SW 1271 (cell line): ENCODE measurements around the gene DAZAP2.
"Not testable (repeated sequence)": the region's sequence is repeated elsewhere in the genome, so short reads cannot be mapped to it uniquely, and the experiment has no call there.

Experiments
- DNase-seq, 2 experiments: peaks; one replicate each; lab custom pipeline; 2025; lab: John Stamatoyannopoulos, UW

DAZAP2 gene

DNA sequence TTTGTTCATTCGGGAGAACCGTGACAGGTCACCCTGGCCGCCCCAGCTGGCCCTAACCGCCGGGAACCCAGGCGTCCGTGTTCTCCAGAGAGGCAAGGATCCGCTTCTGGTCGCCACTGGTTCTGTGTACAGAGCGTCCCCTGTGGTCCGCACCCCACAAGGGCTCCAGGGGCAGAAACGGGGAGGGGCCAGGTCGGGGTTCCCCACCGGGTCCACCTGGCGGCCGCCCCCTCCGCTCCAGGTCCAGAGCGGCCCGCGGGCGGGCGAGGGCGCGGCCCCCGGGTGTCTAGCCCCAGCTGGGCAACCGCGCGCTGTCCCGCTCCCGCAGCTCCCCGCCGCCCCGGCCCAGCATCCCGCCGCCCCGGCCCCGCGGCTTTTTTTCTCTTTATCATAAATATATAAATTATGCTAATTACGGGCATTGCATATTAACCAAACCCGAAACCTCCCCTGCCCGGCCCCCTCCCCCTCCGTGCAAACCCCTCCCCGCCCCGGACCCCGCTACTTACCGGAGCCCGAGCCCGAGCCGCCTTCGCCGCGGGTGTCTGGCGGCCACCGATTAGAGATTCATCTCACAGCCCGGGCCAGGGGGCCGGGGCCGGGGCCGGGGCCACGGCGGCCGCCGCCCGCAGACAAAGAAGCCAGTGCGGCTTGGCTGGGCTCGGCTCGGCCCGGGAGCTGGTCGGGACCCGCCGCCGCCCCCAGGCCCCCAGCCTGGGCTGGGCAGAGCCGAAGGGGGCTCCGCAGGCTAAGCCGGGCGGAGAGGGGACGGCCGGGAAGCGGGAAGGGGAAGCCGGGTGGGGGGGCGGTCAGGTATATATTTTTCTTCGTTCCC lies 21.3 kb upstream of the DAZAP2 start:
- DNase-seq = no peak

GRCh38 chr12:51217968-51218606 lies 20.5 kb upstream of the DAZAP2 start, which contains the start of gene POU6F1:
TSS of gene POU6F1 (minus strand) at chr12:51218062. CDS start at chr12:51206836, 11,226 bp downstream.
- peak; percentile 45 to 66 for DNase-seq

DNA sequence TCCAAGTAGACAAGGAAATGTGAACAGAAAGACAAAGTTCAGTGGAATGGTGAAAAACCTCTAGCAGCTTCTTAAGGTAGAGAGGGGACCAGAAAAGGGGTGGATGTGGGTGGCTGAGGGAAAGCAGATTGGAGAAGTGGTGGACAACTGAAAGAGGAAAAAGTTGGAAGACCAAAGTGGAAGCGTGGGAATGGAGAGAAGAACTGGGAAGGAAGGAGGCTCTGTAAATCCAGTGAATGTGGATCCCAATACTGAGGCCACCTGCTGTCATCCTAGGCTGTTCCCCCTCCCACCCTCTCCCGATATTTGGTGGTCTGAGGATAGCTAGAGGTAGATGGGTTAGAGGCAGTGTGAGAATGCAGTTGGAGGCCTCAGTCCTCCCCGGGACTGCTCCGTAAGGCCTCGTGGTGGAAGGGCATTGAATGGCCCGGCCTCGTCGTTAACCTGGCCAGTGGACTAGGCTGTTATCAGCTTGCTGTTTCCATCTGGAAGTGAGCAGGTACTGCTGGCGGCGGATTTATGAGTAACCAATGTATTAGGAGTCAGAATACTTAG lies 19.9 kb upstream of the DAZAP2 start:
- DNase-seq = no peak

DNA sequence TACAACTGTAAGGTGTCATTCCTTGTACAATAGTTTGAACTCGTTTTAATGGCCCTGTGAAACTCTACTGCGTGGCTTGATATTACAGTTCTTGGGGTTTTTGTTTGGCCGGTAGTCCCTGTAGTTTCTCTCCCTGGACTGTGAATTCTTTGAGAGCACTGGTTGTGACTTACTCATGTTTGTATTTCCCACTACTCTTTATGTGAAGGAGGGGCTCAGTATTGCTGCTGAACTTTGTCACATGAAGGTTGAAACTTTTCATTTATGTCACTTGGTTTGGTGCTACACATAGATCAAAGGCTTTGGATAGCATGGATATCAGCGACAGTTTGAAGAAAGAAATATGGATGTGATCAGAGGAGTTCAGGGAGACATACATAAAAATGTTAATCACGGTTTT lies 19.3 kb upstream of the DAZAP2 start:
- DNase-seq = no peak

- DNase-seq = not testable (repeated sequence)
Measured at GRCh38 chr12:51219857-51220256, 18.8 kb upstream of the DAZAP2 start.

- no peak for DNase-seq
Measured at GRCh38 chr12:51222461-51222860, 16.2 kb upstream of the DAZAP2 start.

GRCh38 chr12:51224625-51225024 lies 14.0 kb upstream of the DAZAP2 start:
- DNase-seq = no peak

DNA sequence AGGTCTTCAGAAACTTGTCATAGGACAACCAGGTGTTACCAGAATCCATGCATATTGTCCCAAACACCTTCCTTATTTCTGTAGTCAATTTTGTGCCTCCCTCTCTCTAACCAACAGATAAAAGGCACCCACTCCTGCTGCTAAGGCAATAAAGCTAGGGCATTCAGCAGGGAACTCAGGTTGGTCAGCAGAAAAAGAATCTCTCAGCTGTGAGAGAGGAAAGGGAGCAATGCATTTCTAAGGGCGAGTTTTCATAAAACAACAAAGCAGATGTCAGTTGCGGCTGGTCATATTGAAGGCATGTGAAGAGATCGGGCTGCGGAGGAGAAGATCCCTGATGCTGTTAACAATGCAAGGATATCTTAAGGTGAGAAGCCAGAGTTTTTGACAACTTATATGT lies 13.4 kb upstream of the DAZAP2 start:
- DNase-seq = no peak

- no peak for DNase-seq
Measured at GRCh38 chr12:51225771-51226170, 12.9 kb upstream of the DAZAP2 start.

DNA sequence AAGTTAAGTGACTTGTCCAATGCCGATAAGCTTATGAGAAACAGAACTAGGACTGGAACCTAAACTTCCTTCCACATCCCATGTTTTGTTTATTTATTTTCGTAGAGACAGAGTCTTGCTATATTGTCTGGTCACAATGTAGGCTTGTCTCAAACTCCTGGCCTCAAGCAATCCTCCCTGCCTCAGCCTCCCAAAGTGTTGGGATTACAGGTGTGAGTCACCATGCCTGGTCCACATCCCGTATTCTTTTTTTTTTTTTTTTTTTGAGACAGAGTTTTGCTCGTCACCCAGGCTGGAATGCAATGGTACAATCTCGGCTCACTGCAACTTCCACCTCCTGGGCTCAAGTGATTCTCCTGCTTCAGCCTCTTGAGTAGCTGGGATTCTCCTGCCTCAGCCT lies 11.5 kb upstream of the DAZAP2 start:
- not testable (repeated sequence) for DNase-seq

DNA sequence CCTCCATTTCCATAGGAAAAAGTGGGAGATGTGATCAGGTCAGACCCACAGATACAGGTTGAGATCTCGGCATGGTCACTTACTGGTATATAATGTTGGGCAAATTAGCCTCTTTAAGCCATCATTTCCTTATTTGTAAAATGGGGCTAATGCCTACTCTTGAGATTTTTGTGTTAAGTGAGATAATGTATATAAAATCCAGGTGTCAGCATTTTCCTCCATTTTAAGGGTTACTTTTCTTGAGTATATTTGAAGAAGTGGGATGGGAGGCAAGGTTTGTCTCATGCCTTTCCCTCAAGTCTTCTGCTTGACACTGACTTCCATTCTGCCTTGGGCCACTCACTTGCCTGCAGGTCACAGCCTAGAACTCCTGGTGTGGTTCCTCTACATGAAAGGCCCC lies 10.7 kb upstream of the DAZAP2 start:
- DNase-seq = no peak

DNA sequence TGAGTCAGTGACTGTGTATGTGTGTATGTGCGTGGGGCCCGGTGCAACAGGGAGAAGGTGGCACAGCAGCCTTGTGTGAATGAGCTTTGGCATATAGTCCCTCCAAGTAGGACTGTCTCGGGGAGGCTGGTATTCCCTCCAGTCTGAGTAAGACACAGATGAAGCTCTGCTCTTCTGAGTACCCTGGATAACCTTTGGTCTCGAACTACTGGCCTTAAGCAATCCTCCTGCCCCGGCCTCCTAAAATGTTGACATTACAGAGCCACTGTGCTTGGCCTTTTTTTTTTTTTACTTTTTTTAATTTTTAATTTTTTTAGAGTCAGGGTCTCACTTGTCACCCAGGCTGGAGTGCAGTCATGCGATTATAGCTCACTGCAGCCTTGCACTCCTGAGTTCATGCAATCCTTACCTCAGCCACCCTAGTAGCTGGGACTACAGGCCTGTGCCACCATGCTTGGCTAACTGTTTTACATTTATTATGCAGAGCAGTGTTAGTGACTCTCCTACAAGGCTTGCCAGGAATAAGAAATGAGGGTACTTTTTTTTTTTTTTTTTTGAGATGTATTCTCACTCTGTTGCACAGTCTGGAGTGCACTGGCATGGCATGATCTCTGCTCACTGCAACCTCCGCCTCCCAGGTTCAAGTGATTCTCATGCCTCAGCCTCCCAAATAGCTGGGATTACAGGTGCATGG lies 9.4 kb upstream of the DAZAP2 start:
- no peak for DNase-seq

- no peak for DNase-seq
Measured at GRCh38 chr12:51232642-51233041, 6.0 kb upstream of the DAZAP2 start.

GRCh38 chr12:51234530-51234929 lies 4.1 kb upstream of the DAZAP2 start:
- no peak for DNase-seq

DNA sequence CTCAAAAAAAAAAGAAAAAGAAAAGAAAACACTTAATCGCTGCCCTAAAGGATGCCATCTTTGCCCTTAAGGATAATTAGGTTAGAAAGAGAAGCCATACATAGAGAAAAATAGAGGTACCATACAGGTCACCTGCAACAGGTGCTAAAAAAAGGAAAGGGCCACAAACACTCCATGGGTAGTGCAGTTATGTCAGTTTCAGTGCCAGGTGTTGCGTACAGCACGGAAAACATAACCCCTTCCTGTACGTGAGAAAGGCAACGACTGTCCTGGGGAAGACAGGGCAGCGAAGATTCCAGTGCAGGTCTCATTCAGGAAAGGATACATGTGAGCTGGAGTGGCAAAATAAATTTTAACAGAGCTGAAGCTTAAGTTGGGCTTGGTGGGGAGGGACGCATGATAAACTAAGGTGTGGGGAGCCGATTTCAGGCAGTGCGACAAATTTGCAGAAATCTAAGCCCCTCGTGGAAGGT lies 553 bp upstream of the DAZAP2 start:
- no peak for DNase-seq

- DNase-seq = no peak
Measured at GRCh38 chr12:51240971-51241370, 2.3 kb downstream of the DAZAP2 start.

- DNase-seq = no peak
Measured at GRCh38 chr12:51242120-51242519, 3.5 kb downstream of the DAZAP2 start.

- DNase-seq = no peak
Measured at GRCh38 chr12:51242876-51243275, 4.2 kb downstream of the DAZAP2 start.

- DNase-seq = no peak
Measured at GRCh38 chr12:51244269-51244668, 5.6 kb downstream of the DAZAP2 start.

DNA sequence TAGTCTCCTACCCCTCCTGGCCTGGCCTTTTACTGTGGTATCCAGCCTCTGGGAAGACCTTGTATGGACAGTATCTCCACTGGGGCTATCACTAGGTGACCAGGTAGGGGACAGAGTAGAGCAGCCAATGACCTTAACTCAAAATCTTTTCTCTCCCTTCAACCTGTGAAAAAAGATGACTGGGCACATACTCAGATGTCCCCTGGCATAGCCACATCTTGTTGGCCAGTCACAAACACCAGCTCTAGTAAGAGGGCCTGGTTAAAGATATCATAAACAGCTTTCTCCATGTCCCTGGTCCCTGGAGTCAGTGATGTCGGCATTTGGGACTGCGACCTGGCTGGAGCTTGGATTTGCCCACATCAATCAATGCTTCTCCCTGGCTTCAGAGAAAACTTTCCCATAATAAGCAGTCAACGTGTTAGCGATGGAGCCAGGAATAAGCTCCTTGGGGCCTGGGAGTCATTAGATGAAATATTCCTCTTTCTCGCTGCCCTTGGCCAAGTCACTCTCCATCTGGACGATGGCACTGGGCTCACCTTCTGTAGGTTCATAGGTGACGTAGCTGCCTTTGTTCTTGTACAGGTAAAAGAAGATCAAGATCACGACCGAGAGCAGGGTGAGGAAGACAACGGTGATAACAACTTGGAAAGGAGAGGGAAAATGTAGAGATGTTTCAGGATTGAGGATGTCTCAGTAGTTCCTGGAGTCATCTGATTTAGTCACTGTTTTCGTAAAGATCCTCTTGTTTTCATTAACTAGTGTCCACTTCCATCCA lies 7.0 kb downstream of the DAZAP2 start:
- no peak for DNase-seq

- no peak for DNase-seq
Measured at GRCh38 chr12:51246254-51246853, 7.7 kb downstream of the DAZAP2 start.
